ENCODE data around the gene STAG2. TPM values are rescaled to one million over a fixed set of nuclear protein-coding genes. Genes with fewer than 3 reads are reported as not detected.

STAG2 gene
- polyA plus RNA-seq, 1 donor (not counting 4 experiments of a cell fraction or from before 2014, with no cell fraction given): 42.9 TPM

GRCh38 chrX:124086411-124086810 is 124.9 kb downstream of the STAG2 start:
- FAIRE-seq (no peak), DNase-seq (ENCODE audit: low read depth, low spot score) (no peak)
- dilution Hi-C loops (cut with MboI; ENCODE audit: extremely low pct_ligation_motif_present, low sequenced_read_pairs): no loop called here
- Histone ChIP-seq H3K27me3 (ENCODE audit: control insufficient read depth, extremely low read depth, insufficient read depth, low read length) (no peaks in the 10 kb centered on the region), H3K4me1 (ENCODE audit: control insufficient read depth, extremely low read depth, insufficient read depth, low read length) (no peaks in the 10 kb centered on the region), H3K4me3 (ENCODE audit: control insufficient read depth in 2 of 3, extremely low read depth in 1 of 3, insufficient read depth in 2 of 3, low read depth in 1 of 3, low read length in 3 of 3) (no peak overlapping the region), H3K9me3 (ENCODE audit: control insufficient read depth, low read depth, low read length) (no peaks in the 10 kb centered on the region), H4K20me1 (ENCODE audit: control insufficient read depth, extremely low read depth, insufficient read depth, low read length) (no peaks in the 10 kb centered on the region), H3K9me1 (ENCODE audit: control insufficient read depth, extremely low read depth, insufficient read depth, low read length) (no peaks in the 10 kb centered on the region), H3K4me2 (ENCODE audit: control insufficient read depth, extremely low read depth, insufficient read depth, low read depth, low read length) (no peak overlapping the region), H2AFZ (ENCODE audit: control insufficient read depth, low read length) (no peak overlapping the region), H3K9ac (ENCODE audit: control insufficient read depth, extremely low read depth, insufficient read depth, low read length) (no peak overlapping the region), H3K79me2 (ENCODE audit: control insufficient read depth, insufficient read depth, low read length) (no peaks in the 10 kb centered on the region), H3K27ac (ENCODE audit: control insufficient read depth, insufficient read depth, low read length) (no peak overlapping the region), H3K36me3 (ENCODE audit: control insufficient read depth in 2 of 2, extremely low read depth in 1 of 2, insufficient read depth in 2 of 2, low read length in 2 of 2) (peaks cover 0 to 3% of the 10 kb centered on the region in 2 experiments)
- no peak for TF ChIP-seq CTCF (optimal IDR thresholded peaks at IDR 0.05 in 1 of 3, IDR thresholded peaks at IDR 0.05 in 1 of 3, conservative IDR thresholded peaks at IDR 0.05 in 1 of 3; ENCODE audit: extremely low read depth in 1 of 3, insufficient read depth in 2 of 3, low read length in 3 of 3)
- TF ChIP-seq EZH2 (IDR thresholded peaks at IDR 0.05; ENCODE audit: low read length): no peak

DNA sequence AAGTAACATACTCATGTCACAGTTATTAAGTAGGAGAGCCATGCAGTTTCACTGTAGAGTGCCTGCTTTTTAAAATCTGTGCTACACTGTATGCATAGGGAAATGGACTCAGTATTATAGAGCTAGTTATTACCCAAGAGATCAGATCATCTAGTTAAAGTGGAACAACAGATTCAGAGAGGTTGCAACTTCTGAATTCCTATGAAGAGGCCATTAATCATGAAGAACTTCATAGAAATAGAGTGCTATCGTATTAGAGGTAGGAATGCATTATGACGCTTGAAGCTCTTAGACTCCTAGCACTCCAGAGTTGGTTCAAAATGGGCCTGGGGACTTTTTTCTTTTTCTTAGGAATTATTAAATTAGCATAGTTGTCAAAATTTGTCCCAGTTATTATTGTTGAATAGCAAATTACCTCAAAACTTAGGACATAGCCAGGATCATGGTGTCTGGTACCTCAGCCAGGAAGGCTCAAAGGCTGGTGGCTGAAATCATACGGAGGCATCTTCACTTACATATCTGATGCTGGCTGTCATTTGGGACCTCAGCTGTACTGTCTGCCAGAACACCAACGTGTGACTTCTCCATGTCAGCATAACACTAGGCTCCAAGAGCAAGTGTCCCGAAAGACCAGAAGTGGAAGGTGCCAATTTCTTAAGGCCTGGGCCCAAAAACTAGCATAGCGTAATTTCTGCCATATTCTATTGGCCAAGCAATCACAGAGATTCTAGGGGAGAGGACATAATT is 125.7 kb downstream of the STAG2 start:
- H3K27me3 ChIP-seq (ENCODE audit: control insufficient read depth, extremely low read depth, insufficient read depth, low read length): no peaks in the 10 kb centered on the region
- peaks cover 0 to 3% of the 10 kb centered on the region in 2 experiments for H3K36me3 ChIP-seq (ENCODE audit: control insufficient read depth in 2 of 2, extremely low read depth in 1 of 2, insufficient read depth in 2 of 2, low read length in 2 of 2)
- FAIRE-seq: no peak
- H3K9me1 ChIP-seq (ENCODE audit: control insufficient read depth, extremely low read depth, insufficient read depth, low read length): no peaks in the 10 kb centered on the region
- TF ChIP-seq CTCF (optimal IDR thresholded peaks at IDR 0.05 in 1 of 3, IDR thresholded peaks at IDR 0.05 in 1 of 3, conservative IDR thresholded peaks at IDR 0.05 in 1 of 3; ENCODE audit: extremely low read depth in 1 of 3, insufficient read depth in 2 of 3, low read length in 3 of 3) (no peak), EZH2 (IDR thresholded peaks at IDR 0.05; ENCODE audit: low read length) (no peak)
- no peaks in the 10 kb centered on the region for H4K20me1 ChIP-seq (ENCODE audit: control insufficient read depth, extremely low read depth, insufficient read depth, low read length)
- H3K4me2 ChIP-seq (ENCODE audit: control insufficient read depth, extremely low read depth, insufficient read depth, low read depth, low read length): no peak overlapping the region
- no peak overlapping the region for H3K9ac ChIP-seq (ENCODE audit: control insufficient read depth, extremely low read depth, insufficient read depth, low read length)
- H3K9me3 ChIP-seq (ENCODE audit: control insufficient read depth, low read depth, low read length): no peaks in the 10 kb centered on the region
- H2AFZ ChIP-seq (ENCODE audit: control insufficient read depth, low read length): no peak overlapping the region
- H3K4me1 ChIP-seq (ENCODE audit: control insufficient read depth, extremely low read depth, insufficient read depth, low read length): no peaks in the 10 kb centered on the region
- H3K27ac ChIP-seq (ENCODE audit: control insufficient read depth, insufficient read depth, low read length): no peak overlapping the region
- dilution Hi-C loops (cut with MboI; ENCODE audit: extremely low pct_ligation_motif_present, low sequenced_read_pairs): no loop called here
- no peaks in the 10 kb centered on the region for H3K79me2 ChIP-seq (ENCODE audit: control insufficient read depth, insufficient read depth, low read length)
- no peak for DNase-seq (ENCODE audit: low read depth, low spot score)
- no peak overlapping the region for H3K4me3 ChIP-seq (ENCODE audit: control insufficient read depth in 2 of 3, extremely low read depth in 1 of 3, insufficient read depth in 2 of 3, low read depth in 1 of 3, low read length in 3 of 3)

All from keratinocyte (primary cell).